ENCODE results near the gene HS3ST5. TPM values are rescaled to one million over a fixed set of nuclear protein-coding genes. Genes with fewer than 3 reads are reported as not detected.

HS3ST5 gene
- total RNA-seq, 1 experiment from 2014 or later, result not detected

DNA sequence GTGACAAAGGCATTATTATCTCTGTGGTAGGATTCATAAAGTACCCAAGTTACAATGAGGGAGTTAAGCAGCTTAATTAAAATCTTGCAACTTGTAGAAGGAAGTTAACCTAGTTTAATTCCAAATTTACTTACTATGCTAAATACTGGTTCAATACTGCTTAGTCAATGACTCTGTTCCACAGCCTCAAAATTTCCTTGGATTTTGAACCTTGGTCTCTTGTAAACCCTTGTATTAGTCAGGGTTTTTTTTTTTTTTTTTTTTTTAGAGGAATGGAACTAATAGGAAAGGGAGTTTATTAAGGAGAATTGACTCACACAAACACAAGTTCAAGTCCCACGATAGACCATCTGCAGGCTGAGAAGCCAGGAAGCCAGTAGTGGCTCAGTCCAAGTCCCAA lies 163.4 kb downstream of the HS3ST5 start (continued):
- TF ChIP-seq ELF1 (IDR thresholded peaks at IDR 0.05; ENCODE audit: borderline replicate concordance, low read depth) (no peak), EZH2 (IDR thresholded peaks at IDR 0.05) (no peak), CBX3 (IDR thresholded peaks at IDR 0.05; ENCODE audit: low read depth) (no peak), RAD21 (IDR thresholded peaks at IDR 0.05; ENCODE audit: low read depth) (no peak), JUND (IDR thresholded peaks at IDR 0.05) (no peak), SIN3A (IDR thresholded peaks at IDR 0.05; ENCODE audit: low read depth) (no peak), POLR2A (IDR thresholded peaks at IDR 0.05; ENCODE audit: borderline replicate concordance, extremely low read depth, insufficient read depth, insufficient read length) (no peak)
- TF ChIP-seq, protein P1, sequence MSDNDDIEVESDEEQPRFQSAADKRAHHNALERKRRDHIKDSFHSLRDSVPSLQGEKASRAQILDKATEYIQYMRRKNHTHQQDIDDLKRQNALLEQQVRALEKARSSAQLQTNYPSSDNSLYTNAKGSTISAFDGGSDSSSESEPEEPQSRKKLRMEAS (IDR thresholded peaks at IDR 0.05), result no peak
- TF ChIP-seq, protein P2, sequence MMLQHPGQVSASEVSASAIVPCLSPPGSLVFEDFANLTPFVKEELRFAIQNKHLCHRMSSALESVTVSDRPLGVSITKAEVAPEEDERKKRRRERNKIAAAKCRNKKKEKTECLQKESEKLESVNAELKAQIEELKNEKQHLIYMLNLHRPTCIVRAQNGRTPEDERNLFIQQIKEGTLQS (IDR thresholded peaks at IDR 0.05), result no peak

DNA sequence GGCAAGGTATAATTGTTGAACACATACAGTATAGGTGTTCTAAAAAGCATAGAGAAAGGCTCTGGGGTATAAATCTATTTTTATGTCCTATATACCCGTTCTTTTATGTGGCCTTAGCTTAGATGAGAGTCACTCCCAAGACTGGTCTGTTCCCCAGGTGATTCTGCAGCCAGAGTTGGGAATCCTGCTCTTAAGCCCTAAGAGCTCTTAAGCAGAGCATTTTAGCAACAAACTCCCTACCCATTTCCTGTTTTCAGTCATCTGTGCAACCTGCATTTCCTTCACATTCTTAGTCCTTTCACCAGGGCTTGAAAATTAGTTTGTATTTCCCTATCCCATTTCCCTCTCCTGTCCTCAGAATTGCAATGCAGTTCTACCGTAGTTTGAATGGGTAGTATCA lies 166.1 kb downstream of the HS3ST5 start:
- no peaks in the 10 kb centered on the region for H4K20me1 ChIP-seq (ENCODE audit: insufficient read depth)
- peaks cover 17% of the 10 kb centered on the region; the same call in 1 of the 2 replicates for H3K27me3 ChIP-seq (ENCODE audit: insufficient read depth, low read length)
- ChIA-PET CTCF (no interaction called here), POLR2A (no interaction called here), RAD21 (ENCODE audit: low non-redundant PET in 1 of 2, low total read pairs in 2 of 2, uncharacterized antibody in 2 of 2, unreplicated experiment in 2 of 2) (no interaction called here)
- H3K9me2 ChIP-seq (ENCODE audit: insufficient read depth), result no peaks in the 10 kb centered on the region
- intact Hi-C loops (cut with micrococcal nuclease), result no loop called here
- H3K9me3 ChIP-seq (ENCODE audit: control insufficient read depth in 1 of 2, insufficient read depth in 1 of 2, low read depth in 1 of 2, low read length in 2 of 2), result no peaks in the 10 kb centered on the region
- H2AFZ ChIP-seq (ENCODE audit: low read depth, low read length, poor library complexity, severe bottlenecking), result no peak overlapping the region
- no peak overlapping the region for H3K4me2 ChIP-seq (ENCODE audit: low read length)
- no peak overlapping the region for H3K9ac ChIP-seq (ENCODE audit: low read length)
- no peak overlapping the region for H3K27ac ChIP-seq (ENCODE audit: low read depth, low read length)
- no TSS peak for BruUV-seq (replicated peaks)
- no peak overlapping the region for H3K4me3 ChIP-seq (replicated peaks in 1 of 2; ENCODE audit: low read depth in 1 of 2, low read length in 2 of 2)
- ATAC-seq (no peak), DNase-seq (ENCODE audit: low read depth, low spot score) (no peak)
- no peaks in the 10 kb centered on the region for H3K4me1 ChIP-seq (ENCODE audit: control insufficient read depth in 1 of 2, insufficient read depth in 2 of 2, low read length in 2 of 2)
- no peaks in the 10 kb centered on the region for H3K79me2 ChIP-seq (ENCODE audit: insufficient read depth, low read length)
- H3K36me3 ChIP-seq (ENCODE audit: control insufficient read depth in 1 of 2, insufficient read depth in 2 of 2, low read length in 2 of 2), result no peaks in the 10 kb centered on the region
- no peak for TF ChIP-seq POLR2AphosphoS5 (IDR thresholded peaks at IDR 0.05; ENCODE audit: low read depth, low read length)
- TF ChIP-seq, protein P3, sequence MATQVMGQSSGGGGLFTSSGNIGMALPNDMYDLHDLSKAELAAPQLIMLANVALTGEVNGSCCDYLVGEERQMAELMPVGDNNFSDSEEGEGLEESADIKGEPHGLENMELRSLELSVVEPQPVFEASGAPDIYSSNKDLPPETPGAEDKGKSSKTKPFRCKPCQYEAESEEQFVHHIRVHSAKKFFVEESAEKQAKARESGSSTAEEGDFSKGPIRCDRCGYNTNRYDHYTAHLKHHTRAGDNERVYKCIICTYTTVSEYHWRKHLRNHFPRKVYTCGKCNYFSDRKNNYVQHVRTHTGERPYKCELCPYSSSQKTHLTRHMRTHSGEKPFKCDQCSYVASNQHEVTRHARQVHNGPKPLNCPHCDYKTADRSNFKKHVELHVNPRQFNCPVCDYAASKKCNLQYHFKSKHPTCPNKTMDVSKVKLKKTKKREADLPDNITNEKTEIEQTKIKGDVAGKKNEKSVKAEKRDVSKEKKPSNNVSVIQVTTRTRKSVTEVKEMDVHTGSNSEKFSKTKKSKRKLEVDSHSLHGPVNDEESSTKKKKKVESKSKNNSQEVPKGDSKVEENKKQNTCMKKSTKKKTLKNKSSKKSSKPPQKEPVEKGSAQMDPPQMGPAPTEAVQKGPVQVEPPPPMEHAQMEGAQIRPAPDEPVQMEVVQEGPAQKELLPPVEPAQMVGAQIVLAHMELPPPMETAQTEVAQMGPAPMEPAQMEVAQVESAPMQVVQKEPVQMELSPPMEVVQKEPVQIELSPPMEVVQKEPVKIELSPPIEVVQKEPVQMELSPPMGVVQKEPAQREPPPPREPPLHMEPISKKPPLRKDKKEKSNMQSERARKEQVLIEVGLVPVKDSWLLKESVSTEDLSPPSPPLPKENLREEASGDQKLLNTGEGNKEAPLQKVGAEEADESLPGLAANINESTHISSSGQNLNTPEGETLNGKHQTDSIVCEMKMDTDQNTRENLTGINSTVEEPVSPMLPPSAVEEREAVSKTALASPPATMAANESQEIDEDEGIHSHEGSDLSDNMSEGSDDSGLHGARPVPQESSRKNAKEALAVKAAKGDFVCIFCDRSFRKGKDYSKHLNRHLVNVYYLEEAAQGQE (IDR thresholded peaks at IDR 0.05; ENCODE audit: low read depth), result no peak
- no peak for TF ChIP-seq CEBPB (IDR thresholded peaks at IDR 0.05; ENCODE audit: low read depth)
- TF ChIP-seq SIN3A (IDR thresholded peaks at IDR 0.05; ENCODE audit: low read depth), result no peak
- no peak for TF ChIP-seq ELF1 (IDR thresholded peaks at IDR 0.05; ENCODE audit: borderline replicate concordance, low read depth)
- TF ChIP-seq, protein P1 (IDR thresholded peaks at IDR 0.05), result no peak
- no peak for TF ChIP-seq EGR1 (IDR thresholded peaks at IDR 0.05; ENCODE audit: low read depth)
- TF ChIP-seq POLR2A (IDR thresholded peaks at IDR 0.05; ENCODE audit: borderline replicate concordance, extremely low read depth, insufficient read depth, insufficient read length), result no peak
- no peak for TF ChIP-seq CBX3 (IDR thresholded peaks at IDR 0.05; ENCODE audit: low read depth)
- no peak for TF ChIP-seq ZNF274 (IDR thresholded peaks at IDR 0.05; ENCODE audit: low read depth, low read length)
- no peak for TF ChIP-seq SRF (IDR thresholded peaks at IDR 0.05; ENCODE audit: low read depth)
- TF ChIP-seq, protein P4, sequence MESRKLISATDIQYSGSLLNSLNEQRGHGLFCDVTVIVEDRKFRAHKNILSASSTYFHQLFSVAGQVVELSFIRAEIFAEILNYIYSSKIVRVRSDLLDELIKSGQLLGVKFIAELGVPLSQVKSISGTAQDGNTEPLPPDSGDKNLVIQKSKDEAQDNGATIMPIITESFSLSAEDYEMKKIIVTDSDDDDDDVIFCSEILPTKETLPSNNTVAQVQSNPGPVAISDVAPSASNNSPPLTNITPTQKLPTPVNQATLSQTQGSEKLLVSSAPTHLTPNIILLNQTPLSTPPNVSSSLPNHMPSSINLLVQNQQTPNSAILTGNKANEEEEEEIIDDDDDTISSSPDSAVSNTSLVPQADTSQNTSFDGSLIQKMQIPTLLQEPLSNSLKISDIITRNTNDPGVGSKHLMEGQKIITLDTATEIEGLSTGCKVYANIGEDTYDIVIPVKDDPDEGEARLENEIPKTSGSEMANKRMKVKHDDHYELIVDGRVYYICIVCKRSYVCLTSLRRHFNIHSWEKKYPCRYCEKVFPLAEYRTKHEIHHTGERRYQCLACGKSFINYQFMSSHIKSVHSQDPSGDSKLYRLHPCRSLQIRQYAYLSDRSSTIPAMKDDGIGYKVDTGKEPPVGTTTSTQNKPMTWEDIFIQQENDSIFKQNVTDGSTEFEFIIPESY (IDR thresholded peaks at IDR 0.05; ENCODE audit: extremely low read depth, insufficient replicate concordance, low read length), result no peak
- no peak for TF ChIP-seq RAD21 (IDR thresholded peaks at IDR 0.05; ENCODE audit: low read depth)
- no peak for TF ChIP-seq EZH2phosphoT487 (IDR thresholded peaks at IDR 0.05; ENCODE audit: borderline replicate concordance)
- no peak for TF ChIP-seq SP1 (IDR thresholded peaks at IDR 0.05; ENCODE audit: low read depth)
- TF ChIP-seq FOSL1 (IDR thresholded peaks at IDR 0.05; ENCODE audit: low read depth), result no peak
- no peak for TF ChIP-seq ZFX (IDR thresholded peaks at IDR 0.05)
- no peak for TF ChIP-seq JUND (IDR thresholded peaks at IDR 0.05)

Measured in HCT116 (cell line).